DOHH2 (cell line): ENCODE results near the gene AR.

Experiments used
- CTCF ChIP-seq: fragments of 200-600 bp; sonication (generic); IDR thresholded peaks from one replicate; pipeline ENCODE4 v1.5.1; 2014; ENCODE audit warnings: antibody characterized with exemption, mild to moderate bottlenecking, low read depth, low read length; ENCODE audit not compliant: poor library complexity, severe bottlenecking
- EZH2phosphoT487 ChIP-seq: fragments of 200-600 bp; sonication (generic); IDR thresholded peaks from 2 replicates; pipeline ENCODE4 v1.6.1; 2017; ENCODE audit warnings: borderline replicate concordance, mild to moderate bottlenecking, antibody characterized with exemption, low read length, moderate library complexity, mixed read lengths

- TF ChIP-seq CTCF (no peak), EZH2phosphoT487 (no peak)
Observed at GRCh38 chrX:67693928-67694327, 150.1 kb downstream of the AR start.
